ENCODE measurements around the gene SARM1. TPM values are rescaled to one million over a fixed set of nuclear protein-coding genes. Genes with fewer than 3 reads are reported as not detected.

SARM1 gene
- polyA plus RNA-seq, 4 donors: 11.3 to 14.0 (median 12.0) TPM

- DNase-seq (ENCODE audit: low read depth in 4 of 4, low spot score in 3 of 4): no peak
Measured at GRCh38 chr17:28391401-28391800, 19.9 kb downstream of the SARM1 start.

DNA sequence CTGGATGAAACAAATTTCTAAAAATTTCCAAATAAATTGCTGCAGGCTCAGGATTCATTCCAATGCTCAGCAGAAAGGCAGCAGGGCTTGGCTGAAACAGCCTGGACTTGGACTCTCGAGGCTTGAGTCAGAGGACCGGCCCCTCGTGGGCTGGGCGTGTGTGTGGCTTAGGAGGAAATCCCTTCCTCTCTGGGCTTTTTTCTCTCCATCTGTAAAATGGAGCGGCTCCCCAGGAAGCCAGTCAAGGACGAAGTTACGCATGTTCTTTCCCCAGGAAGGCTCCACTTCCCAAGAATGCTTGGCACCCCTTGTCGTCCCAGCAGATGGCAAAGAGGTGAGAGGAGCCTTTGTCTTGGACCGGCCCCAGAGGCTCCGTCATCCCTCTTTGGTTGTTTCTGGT is 21.0 kb downstream of the SARM1 start:
- DNase-seq (ENCODE audit: low read depth in 4 of 4, low spot score in 3 of 4): no peak

DNA sequence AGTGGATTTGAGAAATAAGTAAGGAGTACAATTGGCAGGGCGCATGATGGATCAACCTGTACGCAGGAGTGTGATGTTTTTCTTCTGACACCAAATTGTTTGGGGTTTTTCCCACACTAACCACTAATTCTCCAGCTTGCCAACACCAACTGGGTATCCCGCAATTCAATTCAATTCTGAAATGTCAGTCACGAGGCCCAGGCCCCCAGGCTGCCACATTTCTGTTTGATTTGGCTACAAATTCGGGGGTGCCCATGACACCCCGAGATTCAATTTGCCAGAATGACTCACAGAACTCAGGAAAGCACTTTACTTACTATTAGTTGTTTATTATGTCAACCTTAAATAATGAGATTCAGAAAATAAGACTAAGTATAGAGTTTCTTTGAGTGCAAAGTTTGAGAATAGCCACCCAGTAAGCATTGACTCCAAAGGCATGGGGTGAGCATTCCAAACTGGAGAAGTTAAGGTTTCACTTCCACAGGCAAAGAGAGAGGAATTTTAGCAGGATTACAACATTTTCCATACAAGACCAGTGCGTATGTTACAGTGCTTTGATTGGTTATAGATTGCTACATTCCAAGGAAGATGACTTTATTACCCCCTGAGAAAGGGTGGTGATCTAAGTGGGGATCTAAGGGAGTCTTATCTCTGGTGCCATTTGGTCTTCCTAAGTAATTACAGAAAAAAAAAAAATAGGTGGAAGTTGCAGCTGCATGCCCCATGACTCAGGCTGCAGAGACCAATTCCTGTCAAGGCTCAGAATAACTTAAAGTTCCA is 23.0 kb downstream of the SARM1 start:
- DNase-seq (ENCODE audit: low read depth in 4 of 4, low spot score in 3 of 4): no peak

- DNase-seq (ENCODE audit: low read depth in 4 of 4, low spot score in 3 of 4): no peak
Measured at GRCh38 chr17:28395426-28395825, 23.9 kb downstream of the SARM1 start.

DNA sequence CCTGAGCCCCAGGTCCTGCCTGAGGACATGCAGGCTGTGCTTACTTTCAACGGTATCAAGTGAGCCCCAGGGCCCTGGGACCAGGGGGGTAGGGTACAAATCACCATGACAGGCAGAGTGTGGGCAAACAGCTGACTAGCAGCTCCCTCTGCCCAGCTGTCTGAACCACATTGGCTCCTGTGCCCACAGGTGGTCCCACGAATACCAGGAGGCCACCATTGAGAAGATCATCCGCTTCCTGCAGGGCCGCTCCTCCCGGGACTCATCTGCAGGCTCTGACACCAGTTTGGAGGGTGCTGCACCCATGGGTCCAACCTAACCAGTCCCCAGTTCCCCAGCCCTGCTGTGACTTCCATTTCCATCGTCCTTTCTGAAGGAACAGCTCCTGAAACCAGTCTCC is 24.5 kb downstream of the SARM1 start:
- DNase-seq (ENCODE audit: low read depth in 4 of 4, low spot score in 3 of 4): no peak

DNA sequence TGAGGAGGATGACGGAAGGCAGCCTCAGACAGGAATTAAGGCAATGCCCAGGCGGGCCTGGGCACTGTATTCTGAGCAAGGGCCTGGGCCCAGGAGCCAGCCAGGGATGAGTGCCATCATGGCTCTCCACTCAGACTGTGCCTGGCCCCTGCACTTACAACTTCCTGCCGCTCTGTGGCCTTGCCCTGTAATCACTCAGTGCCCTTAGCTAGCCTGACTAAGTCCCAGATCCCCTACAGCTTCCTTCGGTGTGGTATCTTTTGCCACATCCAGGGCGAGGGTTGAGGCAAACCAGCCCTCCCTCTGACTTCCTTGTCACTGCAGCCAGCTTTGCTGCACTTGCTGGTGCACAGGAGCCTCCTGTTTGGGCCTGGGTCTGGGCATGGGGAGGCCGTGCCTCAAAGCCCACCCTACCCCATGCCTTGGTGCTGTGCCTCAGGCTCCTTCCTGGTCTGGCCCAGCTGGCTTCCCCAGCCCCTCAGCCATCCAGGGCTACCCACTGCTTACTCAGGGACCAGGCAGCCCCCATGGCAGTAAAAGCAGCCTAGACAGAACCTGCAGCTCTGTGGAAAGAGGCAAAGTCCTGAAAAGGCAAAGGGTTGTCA is 25.2 kb downstream of the SARM1 start:
- no peak for DNase-seq (ENCODE audit: low read depth in 4 of 4, low spot score in 3 of 4)

DNA sequence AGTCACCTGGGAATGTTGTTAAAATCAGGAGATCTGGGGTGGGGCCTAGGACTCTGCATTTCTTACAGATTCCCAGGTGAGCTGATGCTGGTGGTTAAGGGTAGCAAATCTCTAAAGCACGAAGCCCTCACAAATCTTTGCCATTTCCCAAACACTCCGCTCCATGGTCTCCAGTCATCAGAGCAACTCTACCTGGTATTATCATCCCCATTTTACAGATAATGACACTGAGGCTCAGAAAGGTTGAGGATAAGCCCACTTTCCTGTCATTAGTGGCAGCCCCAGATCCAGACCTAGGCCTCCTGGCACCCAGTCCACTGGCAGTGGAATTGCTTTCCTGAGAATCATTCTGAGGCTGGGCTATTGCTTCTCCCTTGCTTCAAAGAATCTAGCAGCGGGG is 25.8 kb downstream of the SARM1 start:
- DNase-seq (ENCODE audit: low read depth in 4 of 4, low spot score in 3 of 4): no peak

- no peak for DNase-seq (ENCODE audit: low read depth in 4 of 4, low spot score in 3 of 4)
Measured at GRCh38 chr17:28397687-28398279, 26.3 kb downstream of the SARM1 start.

- DNase-seq (ENCODE audit: low read depth in 4 of 4, low spot score in 3 of 4): no peak
Measured at GRCh38 chr17:28398280-28398981, 26.9 kb downstream of the SARM1 start.

GRCh38 chr17:28399808-28400207 is 28.3 kb downstream of the SARM1 start:
- DNase-seq (ENCODE audit: low read depth in 4 of 4, low spot score in 3 of 4): no peak

DNA sequence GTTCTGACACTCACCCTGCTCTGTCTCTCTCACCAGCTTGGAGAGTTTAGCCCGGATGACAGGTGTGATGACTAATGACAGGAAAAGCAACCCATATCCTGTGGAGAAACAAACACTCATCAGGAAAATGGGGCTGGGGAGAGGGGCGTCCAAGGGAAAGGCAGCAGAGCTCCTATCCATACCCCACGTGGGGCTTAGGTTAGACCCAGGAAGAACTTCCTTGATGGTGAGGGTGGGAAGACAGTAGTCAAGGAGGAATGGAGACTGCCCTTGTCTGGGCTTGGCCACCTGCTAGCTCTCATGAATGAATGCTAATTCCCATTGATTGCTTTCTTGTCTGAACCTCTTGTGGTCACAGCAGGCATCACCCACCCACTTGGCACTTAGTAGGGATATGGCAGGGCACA is 30.7 kb downstream of the SARM1 start:
- DNase-seq (ENCODE audit: low read depth in 4 of 4, low spot score in 3 of 4): no peak

GRCh38 chr17:28402844-28403243 is 31.4 kb downstream of the SARM1 start:
- no peak for DNase-seq (ENCODE audit: low read depth in 4 of 4, low spot score in 3 of 4)

DNA sequence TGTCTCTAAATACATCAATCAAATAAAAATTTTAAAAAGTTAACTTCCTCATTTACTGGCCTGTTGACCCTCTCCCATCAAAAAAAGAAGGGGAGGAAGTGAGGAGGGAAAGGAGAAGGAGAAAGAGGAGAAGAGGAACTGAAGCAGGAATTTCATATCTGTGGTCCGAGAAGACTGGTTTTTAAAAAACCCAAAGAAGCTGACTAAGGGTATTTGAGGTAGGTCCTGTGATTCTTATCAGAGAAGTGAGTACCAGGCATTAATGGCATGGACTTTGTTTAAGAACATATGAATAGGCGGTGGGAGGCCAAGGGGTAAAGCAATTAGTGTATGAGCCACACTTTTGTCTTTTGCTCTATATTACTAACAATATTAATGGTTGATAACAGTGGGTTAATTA is 32.5 kb downstream of the SARM1 start:
- no peak for DNase-seq (ENCODE audit: low read depth in 4 of 4, low spot score in 3 of 4)

- no peak for DNase-seq (ENCODE audit: low read depth in 4 of 4, low spot score in 3 of 4)
Measured at GRCh38 chr17:28404461-28404811, 32.9 kb downstream of the SARM1 start.

DNA sequence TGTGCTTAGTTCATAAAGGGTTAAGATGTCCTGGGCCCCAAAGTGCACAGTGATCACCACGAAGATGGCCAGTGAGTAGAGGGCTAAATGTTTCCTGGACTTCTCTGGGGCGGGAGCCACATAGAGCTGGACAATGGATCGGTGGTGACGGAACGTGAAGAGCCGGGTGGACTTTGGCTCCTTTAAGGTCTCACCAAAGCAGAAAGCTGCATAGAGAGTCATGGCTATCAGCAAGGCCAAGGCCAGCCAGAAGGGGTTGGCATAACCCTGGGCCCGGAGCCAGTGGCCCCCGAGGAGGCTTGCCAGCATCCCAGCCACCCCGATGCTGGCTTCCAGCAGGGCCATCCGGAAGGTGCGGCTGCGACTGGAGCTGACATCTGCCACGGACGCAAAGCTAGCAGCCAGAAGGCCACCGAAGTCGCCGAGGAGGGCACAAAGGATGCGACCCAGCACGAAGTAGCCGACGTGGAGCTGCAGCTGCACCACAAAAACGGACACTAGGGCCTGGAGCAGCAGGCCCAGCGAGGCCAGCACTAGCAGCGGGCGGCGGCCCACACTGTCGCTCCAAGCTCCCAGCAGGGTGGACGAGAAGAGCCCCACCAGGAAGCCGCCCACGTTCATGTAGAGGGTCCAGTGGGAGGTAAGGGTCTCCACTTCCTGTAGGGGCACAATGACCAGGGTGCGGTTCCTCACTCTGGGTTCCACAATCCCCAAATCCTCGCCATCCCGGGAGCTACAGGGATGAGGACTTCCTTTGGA is 33.5 kb downstream of the SARM1 start:
- DNase-seq (ENCODE audit: low read depth in 4 of 4, low spot score in 3 of 4): no peak

DNA sequence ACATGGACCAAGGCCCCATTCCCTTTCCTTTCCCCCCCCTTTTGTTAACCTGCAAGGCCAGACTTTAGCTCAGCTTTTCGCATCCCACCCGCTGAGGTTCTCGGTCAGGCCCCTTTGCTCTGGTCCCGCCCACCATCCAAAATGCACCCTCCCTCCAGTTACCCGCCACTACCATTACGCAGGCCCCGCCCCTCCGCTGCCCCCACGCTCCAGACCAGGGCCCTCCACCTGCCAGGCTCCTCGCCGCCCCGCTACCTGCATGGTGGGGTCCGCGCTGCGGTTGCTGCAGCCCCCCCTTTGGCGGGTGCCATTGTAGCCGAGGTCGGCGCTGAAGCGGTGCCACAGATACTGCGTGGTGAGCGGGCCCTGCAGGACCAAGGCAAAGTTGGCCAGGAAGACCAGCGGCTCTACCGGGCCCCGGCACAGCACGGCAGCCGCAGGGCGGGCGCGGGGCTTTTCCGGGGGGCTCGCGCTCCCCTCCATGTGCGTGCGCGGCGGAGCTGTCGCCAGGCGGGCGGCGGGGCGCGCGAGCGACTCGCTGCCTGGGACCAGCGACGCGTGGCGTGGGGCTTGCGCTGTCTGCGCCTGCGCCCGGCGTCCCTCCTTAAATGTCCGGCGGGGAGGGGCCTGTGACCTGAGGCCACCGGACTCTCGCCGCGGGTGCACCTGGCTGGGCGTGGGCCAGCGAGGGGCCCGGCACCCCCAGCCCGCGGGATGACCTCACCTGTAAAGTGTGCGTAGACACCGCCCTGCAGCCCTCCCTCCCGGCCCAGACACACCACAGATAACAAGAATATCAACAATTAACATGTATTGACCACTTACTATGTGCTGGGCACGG is 34.4 kb downstream of the SARM1 start, which contains the start of gene SLC46A1:
Gene SLC46A1, minus strand, starts transcription at position 581 of the 841 bp plus-strand sequence. Its CDS starts 98 bp downstream, at position 483.
- peak in 1 of 4 donors; percentile 15 for DNase-seq (ENCODE audit: low read depth in 4 of 4, low spot score in 3 of 4)

DNA sequence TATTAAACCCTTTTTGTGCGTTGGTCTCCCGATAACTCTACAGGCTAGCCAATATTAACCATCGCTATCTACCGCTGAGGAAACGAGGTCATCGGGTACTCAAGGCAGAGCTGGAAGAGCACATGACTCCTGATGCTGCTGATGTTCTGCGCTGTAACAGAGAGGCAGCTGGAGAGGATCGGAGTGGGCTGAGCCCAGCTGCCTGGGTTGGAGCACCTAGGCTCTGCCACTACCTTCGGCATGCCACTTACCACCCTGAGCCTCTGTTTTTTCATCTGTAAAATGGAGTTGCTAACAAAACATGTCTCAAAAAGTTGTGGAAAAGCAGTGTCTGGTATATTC is 35.0 kb downstream of the SARM1 start:
- no peak for DNase-seq (ENCODE audit: low read depth in 4 of 4, low spot score in 3 of 4)

DNA sequence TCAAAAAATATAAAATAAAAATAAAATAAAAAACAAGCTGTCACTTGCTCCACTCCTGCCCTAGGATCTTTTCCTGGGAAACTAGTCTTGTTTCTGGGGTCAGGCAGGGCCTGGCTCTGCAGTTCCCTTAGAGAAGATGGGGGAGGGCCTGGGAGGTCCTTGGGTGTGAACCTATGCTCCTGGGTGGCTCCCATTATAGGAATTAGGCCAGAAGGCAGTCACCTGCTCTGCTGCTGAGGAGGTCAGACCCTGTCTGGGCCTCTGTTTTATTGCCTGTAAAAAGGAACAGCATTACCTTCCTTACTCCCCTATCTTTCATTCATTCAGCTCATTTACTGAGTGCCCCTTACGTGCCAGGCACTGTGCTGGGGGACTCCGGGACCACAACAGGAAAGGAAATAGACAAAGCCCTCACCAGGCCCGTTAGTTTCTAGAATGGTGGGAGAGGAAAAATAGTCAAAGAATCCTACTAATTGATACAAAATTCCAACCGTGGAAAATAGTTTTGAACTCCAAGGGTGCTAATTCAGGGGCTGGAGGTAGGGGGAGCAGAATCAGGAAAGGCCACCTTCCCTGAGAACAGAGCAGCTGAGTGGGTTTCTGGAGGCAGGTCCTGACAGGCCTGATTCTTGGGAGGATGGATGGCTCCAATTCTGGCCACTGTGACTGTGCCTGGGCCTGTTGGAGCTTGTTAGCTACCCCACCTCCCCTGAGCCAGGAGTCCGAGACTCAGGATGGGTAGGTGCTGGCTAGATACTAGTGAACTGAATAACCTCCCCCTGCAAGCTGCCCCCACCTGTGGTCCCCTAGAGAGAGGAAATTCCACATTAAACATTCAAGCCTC is 35.9 kb downstream of the SARM1 start:
- DNase-seq (ENCODE audit: low read depth in 4 of 4, low spot score in 3 of 4): no peak

GRCh38 chr17:28407974-28408306 is 36.4 kb downstream of the SARM1 start:
- no peak for DNase-seq (ENCODE audit: low read depth in 4 of 4, low spot score in 3 of 4)
